ENCODE data around the gene STXBP4. TPM values are rescaled to one million over a fixed set of nuclear protein-coding genes. Genes with fewer than 3 reads are reported as not detected.

Gene STXBP4
- total RNA-seq, 1 donor from 2014 or later, result 8.6 TPM

DNA sequence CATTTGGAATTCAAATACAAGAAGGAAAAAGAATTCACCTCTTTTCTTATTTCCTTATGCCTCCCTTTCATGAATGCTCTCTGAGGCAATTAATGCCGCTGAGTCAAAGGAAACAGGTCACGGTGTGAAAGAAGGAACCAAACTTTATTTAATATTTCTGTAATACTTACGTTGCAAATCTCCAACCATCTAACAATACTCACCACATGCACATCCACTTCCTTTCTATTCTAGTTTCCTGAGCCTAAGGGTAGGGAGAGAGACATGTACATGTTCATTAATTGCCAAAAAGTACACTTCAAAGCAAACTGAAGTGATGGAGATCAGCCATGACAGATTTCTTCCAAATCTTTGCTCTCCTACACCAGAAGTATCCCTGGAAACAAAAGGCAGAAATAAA is 248.3 kb downstream of the STXBP4 start:
- DNase-seq (ENCODE audit: low spot score), result no peak

DNA sequence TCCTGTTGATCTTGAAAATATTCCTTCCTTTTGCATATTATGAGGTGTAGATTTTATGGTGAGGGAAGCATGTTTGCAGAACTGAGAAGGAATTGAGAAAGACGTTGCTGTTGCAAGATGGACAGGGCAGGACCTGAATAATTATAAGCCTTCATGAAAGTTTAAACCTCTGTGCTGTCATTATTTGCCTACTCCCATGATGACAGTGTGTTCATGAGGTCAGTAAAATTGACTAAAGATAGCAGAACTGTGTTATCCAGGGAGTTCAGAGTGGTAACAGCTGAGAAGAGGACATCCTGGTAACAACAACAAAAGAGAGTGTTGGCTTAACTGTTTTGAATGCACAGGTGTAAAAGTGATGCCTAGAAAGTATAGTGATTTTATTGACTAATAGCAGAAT is 250.9 kb downstream of the STXBP4 start:
- DNase-seq (ENCODE audit: low spot score), result no peak

DNA sequence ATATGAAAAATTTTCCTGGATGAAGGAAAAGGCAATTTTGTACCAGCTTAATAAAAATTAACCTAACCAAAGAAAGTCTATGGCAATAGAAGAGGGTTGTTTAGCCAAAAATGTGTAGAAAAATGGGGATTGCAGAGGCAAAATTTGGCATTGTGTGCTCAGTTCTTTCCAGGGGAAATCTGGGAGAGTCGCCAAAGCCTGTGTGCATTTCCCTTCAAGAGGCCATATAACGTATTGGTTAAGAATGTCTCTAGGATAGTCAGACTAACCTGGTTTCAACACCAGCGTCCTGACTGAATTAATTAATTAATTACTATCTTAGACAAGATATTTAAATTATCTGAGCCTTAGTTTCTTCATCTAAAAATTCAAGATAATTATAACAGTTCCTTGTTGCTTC is 251.4 kb downstream of the STXBP4 start:
- DNase-seq (ENCODE audit: low spot score), result no peak

Other genes with a start within 250 kb of the STXBP4 start
- 16.4 TPM for gene TOM1L1, start 67.9 kb upstream of the STXBP4 start, total RNA-seq
- 40.4 TPM for gene COX11, start 111 bp upstream of the STXBP4 start, total RNA-seq

Measured in mesenteric fat pad (tissue), 1 donor.